Activated naive CD4-positive, alpha-beta T cell treated with anti-CD3 and anti-CD28 coated beads, Interleukin-2, amount 10 ng/mL, durations not matched to agents 7 days and 5 days (primary cell): Measurements from ENCODE around the gene RNF125.

ENCODE experiments used
- CTCF ChIA-PET: fragments of 350-600 bp; sonication (Branson Sonifier 250); formaldehyde crosslinking; loops from one replicate; lab custom pipeline; 2021; ENCODE audit warnings: antibody characterized with exemption; lab: Charles Lee
- DNase-seq: peaks from one replicate; pipeline ENCODE4 v3.0.0-alpha.2; 2020
- H3K27ac Mint-ChIP-seq: one replicate; pipeline ENCODE4 v1.8.0; 2021; ENCODE audit warnings: mild to moderate bottlenecking, moderate library complexity, mixed read lengths
- H3K27me3 Mint-ChIP-seq: one replicate; pipeline ENCODE4 v1.8.0; 2021; ENCODE audit warnings: mild to moderate bottlenecking, mixed read lengths
- H3K36me3 Mint-ChIP-seq: one replicate; pipeline ENCODE4 v1.8.0; 2021; ENCODE audit warnings: mixed read lengths
- H3K4me1 Mint-ChIP-seq: one replicate; pipeline ENCODE4 v1.8.0; 2021; ENCODE audit warnings: mixed read lengths
- H3K4me3 Mint-ChIP-seq: one replicate; pipeline ENCODE4 v1.8.0; 2021; ENCODE audit warnings: mild to moderate bottlenecking, moderate library complexity, mixed read lengths
- H3K9me3 Mint-ChIP-seq: one replicate; pipeline ENCODE4 v1.8.0; 2021; ENCODE audit warnings: mixed read lengths

RNF125 gene

GRCh38 chr18:32040936-32041335, 22.3 kb downstream of the RNF125 start:
- no peaks in the 10 kb centered on the region for H3K27me3 Mint-ChIP-seq
- H3K4me1 Mint-ChIP-seq, result peaks cover 58% of the 10 kb centered on the region
- peaks cover 66% of the 10 kb centered on the region for H3K36me3 Mint-ChIP-seq
- no peaks in the 10 kb centered on the region for H3K9me3 Mint-ChIP-seq
- H3K27ac Mint-ChIP-seq, result peak overlapping the region; percentile 93
- peak; percentile 74 for DNase-seq
- CTCF ChIA-PET, result interaction anchor here (0.8 to 2.2 kb wide), 5 partner anchors 9 to 55 kb away, joined by 3 to 7 read pairs (median 4); no protein-coding TSS in a partner anchor
- H3K4me3 Mint-ChIP-seq, result peak overlapping the region; percentile 40

GRCh38 chr18:32042337-32042736, 23.7 kb downstream of the RNF125 start:
- Mint-ChIP-seq H3K36me3 (peaks cover 59% of the 10 kb centered on the region), H3K27me3 (no peaks in the 10 kb centered on the region), H3K4me1 (peaks cover 49% of the 10 kb centered on the region), H3K4me3 (no peak overlapping the region), H3K27ac (no peak overlapping the region), H3K9me3 (no peaks in the 10 kb centered on the region)
- DNase-seq, result no peak
- CTCF ChIA-PET, result interaction anchor here (0.6 to 2.2 kb wide), 3 partner anchors 21 to 54 kb away, joined by 3 to 4 read pairs (median 4); no protein-coding TSS in a partner anchor

GRCh38 chr18:32048507-32049091, 30.0 kb downstream of the RNF125 start:
- Mint-ChIP-seq H3K36me3 (peaks cover 47% of the 10 kb centered on the region), H3K9me3 (no peaks in the 10 kb centered on the region), H3K4me3 (no peak overlapping the region), H3K4me1 (peaks cover 39% of the 10 kb centered on the region), H3K27ac (peak overlapping the region; percentile 87), H3K27me3 (no peaks in the 10 kb centered on the region)
- no peak for DNase-seq
- CTCF ChIA-PET, result interaction anchor here (1.0 to 4.1 kb wide), 2 partner anchors 24 to 30 kb away, joined by 4 to 18 read pairs; partner anchors contain the start of gene RNF125

GRCh38 chr18:32049393-32050171, 31.0 kb downstream of the RNF125 start:
- Mint-ChIP-seq H3K9me3 (no peaks in the 10 kb centered on the region), H3K36me3 (peaks cover 51% of the 10 kb centered on the region), H3K4me3 (peak overlapping the region; percentile 43), H3K27me3 (no peaks in the 10 kb centered on the region), H3K27ac (peak overlapping the region; percentile 87), H3K4me1 (peaks cover 41% of the 10 kb centered on the region)
- DNase-seq, result peak; percentile 65
- CTCF ChIA-PET, result interaction anchor here (0.6 to 4.1 kb wide), 6 partner anchors 9 to 107 kb away, joined by 3 to 18 read pairs (median 4); partner anchors contain the start of genes RNF125 and TRAPPC8

- Mint-ChIP-seq H3K9me3 (no peaks in the 10 kb centered on the region), H3K27me3 (no peaks in the 10 kb centered on the region), H3K27ac (no peak overlapping the region), H3K36me3 (peaks cover 69% of the 10 kb centered on the region), H3K4me1 (peaks cover 38% of the 10 kb centered on the region), H3K4me3 (no peak overlapping the region)
- CTCF ChIA-PET, result interaction anchor here (0.9 to 2.5 kb wide), 4 partner anchors 9 to 37 kb away, joined by 3 to 9 read pairs (median 3); no protein-coding TSS in a partner anchor
- no peak for DNase-seq
Observed at GRCh38 chr18:32056613-32057358, 38.2 kb downstream of the RNF125 start.

- H3K4me3 Mint-ChIP-seq, result no peak overlapping the region
- DNase-seq, result no peak
- H3K9me3 Mint-ChIP-seq, result no peaks in the 10 kb centered on the region
- peaks cover 66% of the 10 kb centered on the region for H3K36me3 Mint-ChIP-seq
- CTCF ChIA-PET, result interaction anchor here (2.5 kb wide), 1 partner anchor 15 kb away, joined by 9 read pairs; no protein-coding TSS in a partner anchor
- H3K27ac Mint-ChIP-seq, result peak overlapping the region; percentile 7
- H3K27me3 Mint-ChIP-seq, result no peaks in the 10 kb centered on the region
- H3K4me1 Mint-ChIP-seq, result peaks cover 35% of the 10 kb centered on the region
Observed at GRCh38 chr18:32057624-32058165, 39.1 kb downstream of the RNF125 start.

GRCh38 chr18:32060026-32060425, 41.4 kb downstream of the RNF125 start:
- Mint-ChIP-seq H3K27me3 (no peaks in the 10 kb centered on the region), H3K36me3 (peaks cover 59% of the 10 kb centered on the region), H3K4me3 (no peak overlapping the region), H3K4me1 (peaks cover 33% of the 10 kb centered on the region), H3K9me3 (no peaks in the 10 kb centered on the region), H3K27ac (no peak overlapping the region)
- DNase-seq, result no peak
- CTCF ChIA-PET, result interaction anchor here (1.7 kb wide), 2 partner anchors 12 to 33 kb away, joined by 3 to 6 read pairs; no protein-coding TSS in a partner anchor

- peaks cover 39% of the 10 kb centered on the region for H3K36me3 Mint-ChIP-seq
- no peak overlapping the region for H3K27ac Mint-ChIP-seq
- no peaks in the 10 kb centered on the region for H3K9me3 Mint-ChIP-seq
- no peak for DNase-seq
- no peak overlapping the region for H3K4me3 Mint-ChIP-seq
- no peaks in the 10 kb centered on the region for H3K27me3 Mint-ChIP-seq
- H3K4me1 Mint-ChIP-seq, result peaks cover 5% of the 10 kb centered on the region
- CTCF ChIA-PET, result interaction anchor here (1.1 to 1.4 kb wide), 2 partner anchors 17 to 48 kb away, joined by 3 to 5 read pairs; no protein-coding TSS in a partner anchor
Observed at GRCh38 chr18:32067375-32068167, 48.9 kb downstream of the RNF125 start.

- no peak overlapping the region for H3K4me3 Mint-ChIP-seq
- peaks cover 43% of the 10 kb centered on the region for H3K36me3 Mint-ChIP-seq
- no peak overlapping the region for H3K27ac Mint-ChIP-seq
- no peaks in the 10 kb centered on the region for H3K9me3 Mint-ChIP-seq
- H3K27me3 Mint-ChIP-seq, result no peaks in the 10 kb centered on the region
- H3K4me1 Mint-ChIP-seq, result peaks cover 12% of the 10 kb centered on the region
- peak; percentile 28 for DNase-seq
- CTCF ChIA-PET, result interaction anchor here (0.6 to 3.3 kb wide), 17 partner anchors 11 to 157 kb away, joined by 3 to 33 read pairs (median 6); partner anchors contain the start of genes RNF125, RNF138 and TRAPPC8
Observed at GRCh38 chr18:32072321-32072720, 53.7 kb downstream of the RNF125 start.

- Mint-ChIP-seq H3K4me3 (no peak overlapping the region), H3K36me3 (peaks cover 42% of the 10 kb centered on the region), H3K9me3 (no peaks in the 10 kb centered on the region), H3K27ac (no peak overlapping the region), H3K4me1 (peaks cover 12% of the 10 kb centered on the region), H3K27me3 (no peaks in the 10 kb centered on the region)
- CTCF ChIA-PET, result interaction anchor here (2.3 to 3.3 kb wide), 2 partner anchors 10 to 55 kb away, joined by 13 to 33 read pairs; partner anchors contain the start of gene RNF125
- no peak for DNase-seq
Observed at GRCh38 chr18:32074206-32074605, 55.6 kb downstream of the RNF125 start.

GRCh38 chr18:32078845-32079244, 60.2 kb downstream of the RNF125 start:
- Mint-ChIP-seq H3K27ac (no peak overlapping the region), H3K9me3 (no peaks in the 10 kb centered on the region), H3K4me1 (peaks cover 15% of the 10 kb centered on the region), H3K4me3 (no peak overlapping the region), H3K36me3 (peaks cover 42% of the 10 kb centered on the region), H3K27me3 (no peaks in the 10 kb centered on the region)
- CTCF ChIA-PET, result no interaction called here
- no peak for DNase-seq

- no peak overlapping the region for H3K4me3 Mint-ChIP-seq
- peaks cover 29% of the 10 kb centered on the region for H3K36me3 Mint-ChIP-seq
- no peaks in the 10 kb centered on the region for H3K9me3 Mint-ChIP-seq
- no peak for DNase-seq
- H3K4me1 Mint-ChIP-seq, result peaks cover 33% of the 10 kb centered on the region
- H3K27me3 Mint-ChIP-seq, result peaks cover 5% of the 10 kb centered on the region
- CTCF ChIA-PET, result no interaction called here
- no peak overlapping the region for H3K27ac Mint-ChIP-seq
Observed at GRCh38 chr18:32081881-32082280, 63.3 kb downstream of the RNF125 start.

GRCh38 chr18:32083781-32084180, 65.2 kb downstream of the RNF125 start:
- H3K36me3 Mint-ChIP-seq, result peaks cover 31% of the 10 kb centered on the region
- no peak overlapping the region for H3K4me3 Mint-ChIP-seq
- no peak for DNase-seq
- peaks cover 5% of the 10 kb centered on the region for H3K27me3 Mint-ChIP-seq
- H3K27ac Mint-ChIP-seq, result peak overlapping the region; percentile 53
- H3K9me3 Mint-ChIP-seq, result no peaks in the 10 kb centered on the region
- CTCF ChIA-PET, result interaction anchor here (0.6 to 2.1 kb wide), 2 partner anchors 11 to 66 kb away, joined by 3 to 13 read pairs; no protein-coding TSS in a partner anchor
- peaks cover 42% of the 10 kb centered on the region for H3K4me1 Mint-ChIP-seq
